HG02571 (cell line): Measurements from ENCODE around the gene ADGRD1.

ENCODE experiments used
- ATAC-seq: cut with Tn5 transposase; IDR thresholded peaks from one replicate; pipeline ENCODE4 v1.9.1; 2021; ENCODE audit warnings: mild to moderate bottlenecking, moderate library complexity; ENCODE audit not compliant: unreplicated experiment

ADGRD1 gene

DNA sequence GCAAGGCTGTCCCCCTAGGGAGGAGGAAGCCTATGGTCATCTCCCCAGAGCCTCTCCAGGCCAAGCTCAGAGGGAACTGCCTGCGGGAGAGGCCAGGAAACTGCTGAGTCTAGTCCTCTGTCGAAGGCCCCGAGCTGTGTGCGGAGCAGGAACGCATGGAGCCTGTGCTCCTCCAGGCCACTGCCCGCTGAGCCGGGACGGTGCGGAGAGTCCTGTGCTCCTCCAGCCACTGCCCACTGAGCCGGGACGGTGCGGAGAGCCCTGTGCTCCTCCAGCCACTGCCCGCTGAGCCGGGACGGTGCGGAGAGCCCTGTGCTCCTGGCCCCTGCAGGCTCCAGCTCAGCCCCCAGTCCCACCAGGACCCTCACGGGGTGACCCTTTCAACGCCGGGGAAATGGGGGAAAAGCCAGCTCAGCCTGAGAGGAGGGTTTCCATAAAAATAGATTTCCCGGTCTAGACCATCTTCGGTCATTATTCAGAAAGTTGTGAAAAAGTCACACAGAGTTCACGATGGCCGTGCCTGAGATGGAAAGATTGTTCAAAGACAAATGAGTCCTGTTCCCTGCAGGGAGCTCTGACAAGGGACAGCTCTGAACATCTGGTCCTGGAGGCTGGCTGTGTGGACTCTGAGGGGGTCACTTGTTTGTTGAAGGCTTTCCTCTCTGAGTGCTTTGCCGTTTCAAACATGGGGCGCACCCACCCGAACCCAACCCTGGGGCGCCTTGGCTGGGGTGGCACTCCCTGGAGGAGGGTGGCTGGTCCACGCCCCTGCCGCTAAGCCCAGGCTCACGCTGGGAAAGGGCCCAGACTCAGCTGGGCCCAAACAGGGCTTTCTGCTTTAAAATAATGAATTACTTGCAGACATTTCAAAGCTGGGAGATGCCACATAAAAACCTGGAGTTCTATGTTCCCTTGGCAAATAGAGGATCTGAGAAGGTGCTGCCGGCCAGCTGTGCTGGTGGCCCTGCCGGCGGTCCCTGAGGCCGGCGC lies 85.5 kb downstream of the ADGRD1 start:
- no peak for ATAC-seq

DNA sequence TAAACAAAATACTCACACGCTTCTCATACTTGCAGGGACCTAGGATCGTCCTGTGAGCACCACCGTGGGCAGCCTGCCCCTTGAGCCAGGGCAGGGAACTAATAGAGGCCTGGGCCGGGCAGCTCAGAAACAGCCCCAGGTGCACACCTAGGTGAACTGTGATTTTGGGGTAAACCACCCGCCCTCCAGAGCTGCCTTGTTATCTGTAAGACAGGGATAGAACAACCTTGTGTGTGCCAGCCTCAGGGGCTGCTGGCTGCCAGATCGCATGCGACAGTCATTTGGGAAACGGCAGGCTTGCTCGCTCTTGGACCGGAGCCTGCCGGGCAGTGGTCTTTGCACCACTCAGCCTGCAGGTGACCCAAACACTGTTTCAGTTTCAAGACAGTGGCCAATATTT lies 86.8 kb downstream of the ADGRD1 start:
- ATAC-seq = no peak

DNA sequence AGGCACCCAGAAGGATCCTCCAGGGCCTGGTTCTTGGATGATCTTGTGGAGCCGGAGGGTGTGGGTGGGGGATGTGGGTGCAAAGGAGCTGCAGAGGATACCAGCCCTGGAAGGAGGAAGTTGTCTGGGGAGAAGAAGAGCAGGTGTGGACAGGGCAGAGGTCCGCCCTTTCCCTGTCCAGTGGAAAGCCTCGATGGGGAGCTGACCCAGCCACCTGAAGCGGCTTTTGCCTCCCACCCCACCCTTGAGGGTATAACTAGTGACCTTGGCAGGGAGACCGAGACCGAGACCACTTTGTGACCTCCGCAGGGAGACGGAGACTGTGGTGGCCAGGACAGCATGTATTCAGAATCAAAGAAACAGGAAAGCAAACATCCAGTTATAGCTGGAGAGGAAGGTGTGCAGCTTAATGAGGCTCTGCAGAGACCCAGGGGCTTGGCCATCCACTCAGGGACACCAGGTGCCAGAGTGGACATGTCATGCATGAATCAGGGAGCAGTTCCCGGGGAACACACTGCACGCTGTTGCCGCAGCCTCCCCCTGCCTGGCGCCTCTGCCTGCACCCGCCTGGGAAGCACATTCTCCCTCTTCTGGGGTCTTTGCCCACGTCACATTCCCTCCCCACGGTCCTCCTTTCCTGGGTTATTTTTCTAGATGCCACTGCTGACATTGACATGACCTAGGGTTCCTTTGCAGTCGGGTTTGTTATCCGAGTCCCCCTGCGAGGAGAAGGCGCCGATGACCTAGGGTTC lies 87.7 kb downstream of the ADGRD1 start:
- ATAC-seq = no peak

DNA sequence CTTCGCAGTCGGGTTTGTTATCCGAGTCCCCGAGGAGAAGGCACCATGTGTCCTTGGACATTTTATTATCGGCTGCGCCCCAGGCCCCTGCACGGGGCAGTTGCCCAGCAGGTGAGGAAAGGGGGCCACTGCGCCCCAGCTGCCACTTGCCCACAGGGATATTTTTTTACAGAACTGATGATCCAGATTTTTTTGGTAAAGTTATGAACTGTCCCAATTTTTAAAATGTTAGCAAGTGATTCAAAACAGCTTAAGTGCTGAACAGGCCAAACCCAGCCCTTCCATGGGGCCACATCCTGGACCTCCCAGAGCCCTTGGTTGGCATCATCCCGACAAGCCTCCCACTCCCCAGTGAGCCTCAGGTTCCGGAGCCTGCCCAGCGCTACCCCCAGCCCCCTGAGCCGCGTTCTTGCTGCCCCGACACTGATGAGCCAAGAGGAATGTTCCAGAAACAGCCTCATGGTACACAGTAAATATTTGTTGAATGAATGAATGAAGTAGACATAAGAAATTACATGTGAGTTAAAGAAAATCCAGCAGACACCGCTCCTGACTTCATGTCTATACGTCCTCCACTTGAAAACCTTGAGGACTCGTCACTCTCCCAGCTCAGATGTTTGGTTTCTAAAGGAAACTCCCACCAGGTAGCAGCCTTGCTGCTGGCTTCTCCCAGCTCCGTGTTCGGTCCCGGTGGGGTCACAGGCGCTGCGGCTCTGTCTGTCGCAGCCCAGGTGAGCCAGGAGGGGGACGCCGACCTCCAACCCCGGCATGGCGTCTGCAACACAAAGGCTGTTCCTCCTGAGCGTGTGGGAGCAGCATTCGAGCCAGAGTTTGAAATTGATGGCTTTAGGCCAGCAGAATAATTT lies 88.5 kb downstream of the ADGRD1 start:
- ATAC-seq = no peak

DNA sequence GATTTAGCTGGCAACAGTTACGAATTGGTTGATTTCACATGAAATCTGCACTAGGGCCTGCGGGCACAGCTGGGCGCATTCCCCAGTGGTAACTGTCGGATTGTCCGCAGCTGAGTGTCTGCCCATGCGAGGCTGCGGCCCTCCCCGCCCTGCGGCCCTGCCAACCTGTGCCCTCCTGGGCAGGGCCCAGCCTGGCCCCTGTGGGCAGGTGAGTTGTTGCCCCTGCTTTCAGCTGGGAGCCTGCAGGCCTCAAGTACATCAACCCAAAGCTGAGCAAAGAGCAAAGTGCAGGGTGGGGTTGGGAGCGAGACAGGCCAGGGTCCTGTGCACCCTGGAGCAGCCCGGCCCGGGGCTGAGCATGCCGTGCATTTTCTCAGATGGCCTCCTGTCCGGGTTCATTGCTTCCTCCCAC lies 89.1 kb downstream of the ADGRD1 start:
- no peak for ATAC-seq

DNA sequence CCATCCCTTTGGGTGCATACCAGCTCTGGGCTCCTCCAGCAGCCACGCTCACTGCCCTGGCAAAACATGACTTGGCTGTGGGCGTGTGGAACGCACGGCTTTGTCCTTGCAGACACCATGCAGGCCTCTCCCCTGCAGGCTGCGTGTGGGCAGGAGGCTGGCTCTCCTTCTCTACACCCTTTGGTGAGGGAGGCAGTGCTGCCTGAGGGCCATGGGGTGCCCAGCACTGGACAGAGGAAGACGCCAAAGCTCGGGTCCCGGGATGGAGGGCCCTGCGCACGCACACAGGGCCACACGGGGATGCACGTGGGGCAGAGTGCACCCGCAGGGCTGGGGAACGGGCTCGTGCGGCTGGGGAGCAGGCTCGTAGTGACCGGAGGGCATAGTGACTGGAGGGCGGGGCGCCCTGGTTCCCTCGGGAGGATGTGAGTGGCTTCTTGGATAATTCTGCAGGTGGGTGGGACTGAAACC lies 89.7 kb downstream of the ADGRD1 start:
- ATAC-seq = no peak

DNA sequence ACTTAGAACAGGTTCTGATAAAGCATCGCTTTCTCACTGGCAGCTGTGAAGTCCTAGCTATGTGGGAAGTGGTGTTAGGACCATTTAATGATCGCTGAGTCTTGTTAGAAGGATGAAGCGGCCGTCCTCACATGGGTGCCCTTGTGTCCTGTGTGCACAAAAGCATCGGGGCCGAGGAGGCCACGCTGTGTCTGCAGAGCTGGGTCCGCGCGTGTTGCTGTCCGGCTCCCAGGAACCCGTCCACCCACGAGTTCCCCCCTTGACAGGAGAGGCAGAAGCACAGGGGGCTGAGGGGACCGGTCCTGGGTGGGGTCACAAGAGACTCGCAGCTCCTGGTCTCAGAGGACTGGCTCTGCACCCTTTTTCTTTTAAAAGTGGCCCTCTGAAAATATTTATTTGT lies 90.4 kb downstream of the ADGRD1 start:
- ATAC-seq = no peak

DNA sequence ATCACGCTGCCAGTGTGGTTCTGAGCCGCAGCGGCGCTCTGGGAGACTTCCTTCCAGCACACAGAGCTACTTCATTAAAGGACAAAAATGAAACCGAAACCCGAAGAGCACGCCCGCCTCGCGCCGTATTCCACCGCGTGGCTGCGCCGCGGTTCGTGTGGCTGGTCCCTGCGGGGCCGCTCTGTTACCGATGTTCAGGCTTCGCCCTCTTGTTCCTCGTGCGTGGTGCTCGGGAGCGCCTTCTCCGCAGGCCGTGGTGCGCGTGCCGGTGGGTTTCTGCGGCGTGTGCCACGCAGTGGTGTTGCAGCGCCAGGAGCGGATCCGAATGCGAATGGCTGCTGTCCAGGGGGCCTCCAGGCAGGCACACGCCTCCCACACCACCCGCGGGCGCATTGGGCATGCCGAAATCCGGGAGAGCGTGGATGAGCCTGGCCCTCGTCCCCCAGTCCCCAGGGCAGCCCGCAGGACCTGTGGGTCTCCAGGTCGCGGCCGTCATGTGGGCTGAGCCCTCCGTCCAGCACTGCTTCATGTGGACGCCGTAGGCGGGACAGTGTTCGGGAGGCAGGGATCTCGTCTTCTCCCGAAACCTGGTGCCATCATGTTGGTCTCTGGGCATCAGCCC lies 91.2 kb downstream of the ADGRD1 start:
- ATAC-seq = no peak

DNA sequence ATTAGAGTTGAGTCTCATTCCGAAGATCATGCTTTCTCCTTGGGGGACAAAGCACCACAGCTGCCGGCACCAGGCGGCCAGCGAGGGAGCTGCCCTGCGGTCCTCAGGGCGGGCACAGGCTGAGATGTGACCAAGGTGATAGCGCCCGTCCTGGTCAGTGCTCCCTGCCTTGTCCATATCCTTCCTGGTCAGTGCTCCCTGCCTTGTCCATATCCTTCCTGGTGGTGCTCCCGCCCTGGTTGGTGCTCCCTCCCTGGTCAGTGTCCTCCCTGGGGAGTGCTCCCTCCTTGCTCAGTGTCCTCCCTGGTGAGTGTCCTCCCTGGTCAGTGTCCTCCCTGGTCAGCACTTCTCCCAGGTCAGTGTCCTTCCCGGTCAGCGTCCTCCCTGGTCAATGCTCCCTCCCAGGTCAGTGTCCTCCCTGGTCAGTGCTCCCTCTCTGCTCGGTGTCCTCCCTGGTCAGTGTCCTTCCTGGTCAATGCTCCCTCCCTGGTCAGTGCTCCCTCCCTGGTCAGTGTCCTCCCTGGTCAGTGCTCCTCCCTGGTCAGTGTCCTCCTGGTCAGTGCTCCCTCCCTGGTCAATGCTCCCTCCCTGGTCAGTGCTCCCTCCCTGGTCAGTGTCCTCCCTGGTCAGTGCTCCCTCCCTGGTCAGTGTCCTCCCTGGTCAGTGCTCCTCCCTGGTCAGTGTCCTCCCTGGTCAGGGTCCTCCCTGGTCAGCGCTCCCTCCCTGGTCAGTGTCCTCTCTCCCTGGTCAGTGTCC lies 92.2 kb downstream of the ADGRD1 start:
- ATAC-seq = no peak

DNA sequence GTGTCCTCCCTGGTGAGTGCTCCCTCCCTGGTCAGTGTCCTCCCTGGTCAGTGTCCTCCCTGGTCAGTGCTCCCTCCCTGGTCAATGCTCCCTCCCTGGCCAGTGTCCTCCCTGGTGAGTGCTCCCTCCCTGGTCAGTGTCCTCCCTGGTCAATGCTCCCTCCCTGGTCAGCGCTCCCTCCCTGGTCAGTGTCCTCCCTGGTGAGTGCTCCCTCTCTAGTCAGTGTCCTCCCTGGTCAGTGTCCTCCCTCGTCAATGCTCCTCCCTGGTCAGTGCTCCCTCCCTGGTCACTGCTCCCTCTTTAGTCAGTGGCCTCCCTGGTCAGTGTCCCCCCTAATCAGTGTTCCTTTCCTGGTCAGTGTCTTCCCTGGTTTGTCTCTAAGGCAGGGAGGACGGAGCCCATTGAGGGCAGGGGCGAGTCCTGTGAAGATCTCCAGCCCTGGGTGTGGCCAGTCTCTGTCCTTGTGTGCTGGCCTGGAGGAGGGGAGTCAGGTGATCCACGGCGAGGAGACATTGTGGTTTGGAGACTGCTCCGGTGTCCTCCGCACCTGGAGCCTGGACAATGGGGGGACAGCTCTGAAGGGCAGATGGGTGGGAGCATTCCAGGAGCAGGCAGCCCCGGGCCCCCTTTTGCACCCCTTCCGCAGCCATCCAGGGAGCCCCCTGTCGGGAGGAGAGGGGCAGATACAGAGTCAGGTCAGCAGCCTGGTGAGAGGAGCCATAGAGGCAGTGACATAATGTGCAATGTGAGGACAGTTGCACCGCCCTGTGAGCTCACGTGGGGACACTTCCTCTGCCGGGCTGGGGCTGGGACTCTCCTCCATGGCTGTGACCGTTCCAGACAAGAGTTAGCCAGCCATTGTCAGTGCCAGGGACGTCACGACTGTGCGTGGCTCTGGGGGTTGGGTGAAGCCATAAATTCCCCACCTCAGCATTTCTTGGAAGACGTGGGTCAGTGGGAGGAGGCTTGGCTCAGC lies 93.4 kb downstream of the ADGRD1 start:
- ATAC-seq = no peak

DNA sequence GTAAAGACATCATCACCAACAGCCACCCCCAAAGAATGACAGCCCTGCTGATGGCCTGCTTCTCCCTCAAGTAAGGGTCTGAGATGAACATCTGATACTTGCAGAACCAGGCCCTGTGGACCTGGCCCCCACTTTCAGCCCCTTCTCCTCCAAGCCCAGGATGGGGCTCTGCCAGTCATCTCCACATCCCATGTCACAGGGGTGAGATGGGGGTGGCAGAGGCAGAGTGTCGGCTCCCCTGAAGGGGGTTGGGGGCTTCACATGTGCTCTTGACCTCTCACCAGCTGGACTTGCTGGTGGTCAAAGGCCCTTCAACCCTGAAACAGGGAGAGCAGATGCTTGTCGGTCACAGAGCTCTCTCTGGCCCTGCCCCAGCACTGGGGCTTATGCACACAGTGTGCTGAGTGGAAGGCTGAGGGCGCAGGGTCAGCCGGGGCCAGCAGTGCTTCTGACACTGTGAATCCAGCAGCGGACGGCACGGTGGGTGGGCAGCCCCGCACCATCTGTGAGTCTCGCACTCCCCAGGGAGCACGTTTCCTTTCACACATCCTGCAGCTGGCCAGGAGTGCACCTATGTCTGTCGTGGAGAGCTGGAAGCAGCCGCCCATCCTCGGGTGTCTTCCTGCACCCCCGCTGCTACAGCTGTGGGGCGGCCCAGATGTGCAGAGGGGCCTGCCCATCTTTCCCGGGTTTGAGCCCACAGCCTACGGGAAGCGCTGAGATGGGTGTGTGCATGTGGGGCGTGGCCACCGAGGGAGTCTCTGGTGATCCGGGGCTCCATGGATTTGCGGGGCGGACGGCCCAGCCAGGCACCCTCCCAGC lies 94.3 kb downstream of the ADGRD1 start:
- no peak for ATAC-seq

DNA sequence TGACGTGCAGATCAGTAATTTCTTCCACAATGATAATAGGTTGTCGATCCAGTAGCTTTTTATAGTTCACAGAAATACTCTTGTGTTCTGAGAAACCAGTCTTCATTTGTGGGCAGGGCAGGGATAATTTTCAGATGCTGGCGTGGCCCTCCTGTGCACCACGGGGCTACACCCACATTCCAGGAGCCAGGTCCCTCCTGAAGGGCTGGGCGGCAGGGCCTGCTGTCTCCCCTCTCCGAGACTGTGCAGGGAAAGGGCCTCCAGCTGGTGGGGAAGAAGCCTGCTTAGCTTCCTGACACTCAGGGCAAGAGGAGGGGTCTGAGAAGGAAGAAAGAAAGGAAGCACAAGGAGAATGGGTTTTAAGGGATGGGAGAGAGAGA lies 94.9 kb downstream of the ADGRD1 start:
- ATAC-seq = no peak

DNA sequence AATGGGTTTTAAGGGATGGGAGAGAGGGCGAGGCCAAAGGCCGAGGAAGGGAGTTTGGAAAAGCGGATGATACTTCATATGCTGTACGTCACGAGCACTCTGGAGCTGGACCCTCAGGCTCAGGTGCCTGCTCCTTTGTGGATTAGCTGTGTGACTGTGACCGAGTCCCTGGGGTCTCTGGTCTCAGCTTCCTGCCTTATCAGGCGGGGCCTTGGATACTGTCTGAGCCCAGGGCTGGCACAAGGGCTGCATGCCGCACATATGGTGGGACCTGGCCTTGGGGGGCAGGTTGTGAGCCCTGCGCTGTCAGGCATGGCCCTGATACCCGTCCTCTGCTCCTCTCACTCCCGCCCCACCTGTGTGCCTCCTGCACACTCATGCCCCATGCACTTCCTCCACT lies 95.3 kb downstream of the ADGRD1 start:
- ATAC-seq = no peak

DNA sequence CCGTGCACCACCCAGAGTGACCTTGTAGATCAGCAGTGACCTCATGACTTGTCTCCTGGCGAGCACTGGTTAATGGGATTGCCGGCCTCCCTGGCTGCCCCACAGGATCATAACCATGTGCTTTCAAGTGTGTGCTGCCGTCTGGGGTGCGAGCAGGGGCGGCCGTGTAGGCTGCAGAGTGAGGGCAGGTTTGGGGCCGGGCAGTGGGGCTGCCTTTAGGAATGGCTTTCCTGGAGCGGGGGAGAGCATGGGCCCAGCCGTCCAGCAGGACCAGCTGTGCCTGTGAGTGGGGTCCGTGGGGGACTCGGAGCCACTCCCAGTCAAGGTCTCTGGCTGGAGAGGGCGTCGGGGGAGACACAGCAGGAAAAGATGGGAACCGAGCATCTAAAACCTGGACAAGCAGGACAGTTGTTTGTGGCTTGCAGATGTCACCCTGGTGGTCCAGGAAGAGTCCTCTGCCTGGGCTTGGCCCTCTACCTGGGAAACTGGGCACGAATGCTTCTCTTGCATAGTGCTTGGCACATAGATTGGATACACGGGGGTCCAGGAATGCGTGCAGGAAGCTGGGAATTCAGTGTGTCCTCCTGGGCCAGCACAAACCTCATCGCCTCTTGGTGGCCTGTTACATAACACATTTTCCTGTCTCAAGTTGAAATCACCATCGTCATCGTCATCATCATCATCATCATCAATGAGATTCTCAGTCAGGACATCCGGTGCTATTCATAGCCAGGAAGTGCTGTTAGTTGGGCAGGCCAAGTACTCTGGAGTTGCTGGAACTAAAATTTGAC lies 96.0 kb downstream of the ADGRD1 start:
- no peak for ATAC-seq

DNA sequence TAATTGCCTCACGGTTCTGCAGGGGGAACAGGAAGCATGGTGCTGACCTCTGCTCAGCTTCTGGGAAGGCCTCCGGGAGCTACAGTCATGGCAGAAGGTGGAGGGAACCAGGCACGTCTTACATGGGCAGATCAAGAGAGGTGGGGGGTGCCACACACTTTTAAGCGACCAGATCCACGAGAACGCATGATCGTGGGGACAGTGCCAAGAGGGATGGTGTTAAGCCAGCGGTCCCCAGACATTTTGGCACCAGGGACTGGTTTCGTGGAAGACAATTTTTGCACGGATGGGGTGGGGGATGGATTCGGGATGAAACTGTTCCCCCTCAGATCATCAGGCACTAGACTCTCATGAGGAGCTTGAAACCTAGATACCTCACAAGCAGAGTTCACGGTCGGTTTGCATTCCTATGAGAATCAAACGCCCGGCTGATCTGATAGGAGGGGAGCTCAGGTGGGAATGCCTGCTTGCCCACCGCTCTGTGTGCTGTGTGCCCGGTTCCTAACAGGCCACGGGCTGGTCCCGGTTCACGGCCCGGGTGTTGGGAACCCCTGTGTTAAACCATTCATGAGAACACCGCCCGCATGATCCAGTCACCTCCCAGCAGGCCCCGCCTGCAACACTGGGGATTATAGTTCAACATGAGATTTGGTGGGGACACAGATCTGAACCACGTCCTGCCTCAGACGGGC lies 96.9 kb downstream of the ADGRD1 start:
- no peak for ATAC-seq

DNA sequence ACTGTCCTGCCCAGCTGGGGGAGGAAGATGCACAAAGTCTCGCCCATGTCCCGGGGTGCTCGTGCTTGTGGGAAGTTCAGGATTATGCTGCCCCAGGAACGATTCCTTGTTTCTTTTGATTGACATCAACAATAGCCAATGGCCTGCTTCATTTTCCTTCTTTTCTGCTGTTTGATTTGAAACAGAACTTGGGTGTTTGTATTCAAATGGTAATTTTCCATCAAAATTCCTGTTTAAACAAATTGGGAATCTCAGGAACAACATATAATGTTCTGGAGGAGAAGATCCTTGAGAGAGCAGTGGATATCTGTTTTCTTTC lies 97.4 kb downstream of the ADGRD1 start:
- no peak for ATAC-seq
